Endothelial cell of umbilical vein (primary cell): Measurements from ENCODE around the gene IFI35. TPM values are rescaled to one million over a fixed set of nuclear protein-coding genes. Genes with fewer than 3 reads are reported as not detected.

ENCODE experiments used
- BruUV-seq: library from RNA; stranded (reverse); fragments of 400-500 nt; replicated peaks from 2 replicates; lab custom pipeline; 2021; lab: Mats Ljungman, UMichigan
- CTCF ChIA-PET: fragments of 300-600, 350-600 bp; sonication (Branson Sonifier 250); formaldehyde crosslinking; loops from one replicate; lab custom pipeline; 2021; ENCODE audit warnings: antibody characterized with exemption, inconsistent platforms; lab: Charles Lee
- POLR2A ChIA-PET: fragments of 300-600, 350-600 bp; sonication (Branson Sonifier 250); formaldehyde crosslinking; loops from one replicate; lab custom pipeline; 2021; ENCODE audit warnings: antibody characterized with exemption, inconsistent platforms; lab: Charles Lee
- DNase-seq: peaks from one replicate; pipeline ENCODE4 v3.0.0-alpha.2; 2011; ENCODE audit warnings: low read depth, low spot score
- FAIRE-seq: peaks from 2 replicates; lab custom pipeline; 2011; peaks lifted over from hg19 to GRCh38; lab: Jason Lieb, UNC
- H2AFZ ChIP-seq: 2 replicates; pipeline ENCODE4 v1.6.0; 2012; ENCODE audit warnings: low read depth, low read length, control low read depth, inconsistent platforms
- H3K27ac ChIP-seq: 2 replicates; pipeline ENCODE4 v1.5.1; 2011; ENCODE audit warnings: low read depth, mild to moderate bottlenecking, control low read depth, low read length, moderate library complexity; ENCODE audit not compliant: insufficient read depth
- H3K27me3 ChIP-seq, 2 experiments: 2 replicates each; pipeline versions ENCODE4 v1.6.0 to v1.6.1; 2011; ENCODE audit warnings: low read length in 2 of 2, mixed read lengths in 1 of 2; ENCODE audit not compliant: control insufficient read depth in 2 of 2, insufficient read depth in 2 of 2
- H3K36me3 ChIP-seq, 2 experiments: 2 replicates in 1 of 2; 3 replicates in 1 of 2; pipeline ENCODE4 v1.5.1; 2011; ENCODE audit warnings: low read length in 2 of 2, mild to moderate bottlenecking in 1 of 2, moderate library complexity in 1 of 2; ENCODE audit not compliant: control insufficient read depth in 2 of 2, insufficient read depth in 2 of 2; ENCODE audit errors: extremely low read depth in 1 of 2
- H3K4me1 ChIP-seq: 3 replicates; pipeline ENCODE4 v1.5.1; 2011; ENCODE audit warnings: mild to moderate bottlenecking, low read length; ENCODE audit not compliant: control insufficient read depth, insufficient read depth; ENCODE audit errors: extremely low read depth
- H3K4me2 ChIP-seq: 2 replicates; pipeline ENCODE4 v1.6.1; 2011; ENCODE audit warnings: low read length, control low read depth, mixed read lengths; ENCODE audit not compliant: insufficient read depth
- H3K4me3 ChIP-seq, 3 experiments: fragments of 200-600 bp in 1 of 3; sonication (generic), shearing (Covaris generic) in 1 of 3; replicated peaks in 1 of 3; 2 replicates each; pipeline ENCODE4 v1.5.1; 2011 to 2016; ENCODE audit warnings: control low read depth in 3 of 3, low read length in 3 of 3, mild to moderate bottlenecking in 2 of 3, inconsistent platforms in 1 of 3, low read depth in 1 of 3, moderate library complexity in 1 of 3; ENCODE audit not compliant: insufficient read depth in 1 of 3
- H3K79me2 ChIP-seq: 2 replicates; pipeline ENCODE4 v1.6.0; 2012; ENCODE audit warnings: low read length, inconsistent platforms; ENCODE audit not compliant: control insufficient read depth, insufficient read depth
- H3K9ac ChIP-seq: replicated peaks from 2 replicates; pipeline ENCODE3; 2011; ENCODE audit warnings: low read length, control low read depth; ENCODE audit not compliant: insufficient read depth; ENCODE audit errors: extremely low read depth
- H3K9me1 ChIP-seq: replicated peaks from 3 replicates; pipeline ENCODE4 v1.6.0; 2011; ENCODE audit warnings: mild to moderate bottlenecking, low read length; ENCODE audit not compliant: control insufficient read depth, insufficient read depth; ENCODE audit errors: extremely low read depth
- H3K9me3 ChIP-seq: replicated peaks from 2 replicates; pipeline ENCODE4 v1.5.1; 2012; ENCODE audit warnings: low read length, inconsistent platforms; ENCODE audit not compliant: control insufficient read depth, insufficient read depth
- H4K20me1 ChIP-seq: replicated peaks from 2 replicates; pipeline ENCODE3; 2011; ENCODE audit warnings: mild to moderate bottlenecking, low read length; ENCODE audit not compliant: control insufficient read depth, insufficient read depth; ENCODE audit errors: extremely low read depth
- FOS ChIP-seq: IDR thresholded peaks from 2 replicates; pipeline ENCODE4 v1.6.1; 2011; ENCODE audit warnings: mild to moderate bottlenecking, low read length, moderate library complexity, borderline replicate concordance; ENCODE audit not compliant: insufficient read depth
- JUN ChIP-seq: IDR thresholded peaks from 2 replicates; pipeline ENCODE4 v1.6.1; 2011; ENCODE audit warnings: borderline replicate concordance, low read depth; ENCODE audit not compliant: insufficient read length, insufficient read depth
- POLR2AphosphoS5 ChIP-seq: IDR thresholded peaks from 2 replicates; pipeline ENCODE4 v1.6.1; 2012; ENCODE audit warnings: low read depth, mild to moderate bottlenecking, control low read depth, low read length, moderate library complexity; ENCODE audit not compliant: insufficient read depth
- dilution Hi-C: fragments of 300-500 bp; cut with MboI; formaldehyde crosslinking; loops from one replicate; pipeline ENCODE4 v1.15.0; 2019; ENCODE audit warnings: low sequenced_read_pairs; ENCODE audit not compliant: extremely low pct_ligation_motif_present
- intact Hi-C: fragments of 100-400 bp; cut with micrococcal nuclease; formaldehyde crosslinking; loops from one replicate; pipeline ENCODE4 v1.10.0; 2022
- polyA plus RNA-seq, 4 experiments: library from polyadenylated mRNA; depleted of rRNA in 3 of 4; stranded (reverse) in 3 of 4; unstranded in 1 of 4; fragments of >200 nt; gene quantifications; 2 replicates each; pipeline versions ENCODE4 v1.2.1 to v1.2.3, GENCODE V29; 2011 to 2012; ENCODE audit warnings: missing spikeins in 1 of 4
- total RNA-seq: library from RNA; stranded (reverse); gene quantifications from 2 replicates; pipeline ENCODE4 v1.2.3, GENCODE V29; 2021
- TF ChIP-seq, protein P1 (sequence below): IDR thresholded peaks from 2 replicates; pipeline ENCODE4 v1.6.1; 2011; ENCODE audit not compliant: insufficient read depth, insufficient read length

Gene IFI35
- total and polyA plus RNA-seq, 2 donors (not counting 3 experiments of a cell fraction or from before 2014, with no cell fraction given) = 11.1 to 22.5 TPM

DNA sequence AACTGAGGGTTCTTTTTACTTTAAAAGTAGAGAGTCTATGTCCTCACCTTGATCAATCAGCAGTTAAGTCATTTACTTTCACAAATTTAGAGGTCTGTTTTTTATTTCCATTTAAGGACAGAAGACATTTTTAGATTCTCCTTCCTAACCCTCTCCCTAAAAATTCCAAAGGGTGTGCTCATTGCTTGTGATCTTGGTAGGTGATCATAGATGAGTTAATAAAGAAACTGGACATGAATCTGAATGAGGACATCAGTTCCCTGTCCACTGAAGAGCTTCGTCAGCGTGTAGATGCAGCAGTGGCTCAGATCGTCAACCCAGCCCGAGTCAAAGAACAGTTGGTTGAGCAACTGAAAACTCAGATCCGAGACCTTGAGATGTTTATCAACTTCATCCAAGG is 17.4 kb upstream of the IFI35 start:
- H3K27ac ChIP-seq = no peak overlapping the region
- no peak overlapping the region for H3K4me3 ChIP-seq
- no peaks in the 10 kb centered on the region for H3K27me3 ChIP-seq
- FAIRE-seq = no peak
- TF ChIP-seq POLR2AphosphoS5 (no peak), JUN (no peak)
- TF ChIP-seq, protein P1, sequence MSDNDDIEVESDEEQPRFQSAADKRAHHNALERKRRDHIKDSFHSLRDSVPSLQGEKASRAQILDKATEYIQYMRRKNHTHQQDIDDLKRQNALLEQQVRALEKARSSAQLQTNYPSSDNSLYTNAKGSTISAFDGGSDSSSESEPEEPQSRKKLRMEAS = no peak
- ChIA-PET CTCF (no interaction called here), POLR2A (no interaction called here)
- H3K79me2 ChIP-seq = peaks cover 5% of the 10 kb centered on the region
- intact Hi-C loops (no loop called here), dilution Hi-C loops (no loop called here)
- no peaks in the 10 kb centered on the region for H3K9me1 ChIP-seq
- no peak overlapping the region for H2AFZ ChIP-seq
- no peak overlapping the region for H3K9ac ChIP-seq
- no peak overlapping the region for H3K4me2 ChIP-seq
- H3K36me3 ChIP-seq = peaks cover 20 to 25% of the 10 kb centered on the region in 2 experiments
- BruUV-seq = no TSS peak
- H4K20me1 ChIP-seq = no peaks in the 10 kb centered on the region
- DNase-seq = no peak
- no peaks in the 10 kb centered on the region for H3K9me3 ChIP-seq
- peaks cover 17% of the 10 kb centered on the region for H3K4me1 ChIP-seq

DNA sequence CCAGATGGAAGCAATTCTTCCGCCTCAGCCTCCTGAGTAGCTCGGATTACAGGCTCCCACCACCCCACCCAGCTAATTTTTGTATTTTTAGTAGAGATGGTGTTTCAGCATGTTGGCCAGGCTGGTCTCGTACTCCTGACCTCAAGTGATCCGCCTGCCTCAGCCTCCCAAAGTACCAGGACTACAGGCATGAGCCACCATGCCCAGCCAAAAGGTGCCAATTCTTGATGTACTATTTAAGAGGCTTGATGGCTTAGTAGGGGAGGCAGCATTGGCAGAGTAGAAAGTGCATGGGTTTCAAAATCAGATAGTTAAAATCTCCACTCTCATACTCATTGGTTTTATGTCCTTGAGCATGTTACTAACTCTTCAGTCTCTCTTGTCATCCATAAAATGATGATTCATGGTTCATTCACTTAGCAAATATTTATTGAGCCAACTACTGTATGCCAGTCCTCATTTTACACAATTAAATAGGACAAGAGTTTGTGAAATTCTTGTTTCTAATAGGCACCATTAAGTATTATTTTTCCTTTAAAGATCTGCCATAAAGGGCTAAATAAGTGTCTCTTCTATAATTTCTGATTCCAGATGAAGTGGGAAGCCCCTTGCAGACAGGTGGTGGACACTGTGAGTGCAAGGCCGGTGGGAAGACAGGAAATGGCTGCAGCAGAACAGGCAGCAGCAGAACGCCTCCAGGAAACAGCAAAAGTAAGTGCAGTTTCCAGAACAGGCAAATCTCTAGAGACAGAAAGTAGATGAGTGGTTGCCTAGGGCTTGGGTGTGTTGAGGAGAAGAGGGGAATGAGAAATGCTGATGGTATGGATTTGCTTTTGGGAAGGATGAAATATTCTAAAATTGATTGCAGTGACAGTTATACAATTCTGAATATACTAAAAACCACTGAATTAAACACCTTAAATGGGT is 16.6 kb upstream of the IFI35 start:
- no TSS peak for BruUV-seq
- DNase-seq (no peak), FAIRE-seq (no peak)
- H3K9me3 ChIP-seq = no peaks in the 10 kb centered on the region
- no peaks in the 10 kb centered on the region for H3K27me3 ChIP-seq
- no peak overlapping the region for H3K4me3 ChIP-seq
- H3K9me1 ChIP-seq = no peaks in the 10 kb centered on the region
- no peak overlapping the region for H3K27ac ChIP-seq
- TF ChIP-seq POLR2AphosphoS5 (no peak), JUN (no peak), FOS (no peak)
- TF ChIP-seq, protein P1 = no peak
- peaks cover 5% of the 10 kb centered on the region for H3K79me2 ChIP-seq
- H3K9ac ChIP-seq = no peak overlapping the region
- H3K36me3 ChIP-seq = peaks cover 20 to 25% of the 10 kb centered on the region in 2 experiments
- dilution Hi-C loops (no loop called here), intact Hi-C loops (no loop called here)
- H4K20me1 ChIP-seq = no peaks in the 10 kb centered on the region
- ChIA-PET CTCF (no interaction called here), POLR2A (no interaction called here)
- peaks cover 10% of the 10 kb centered on the region for H3K4me1 ChIP-seq
- H2AFZ ChIP-seq = no peak overlapping the region
- H3K4me2 ChIP-seq = no peak overlapping the region
